Measurements from ENCODE around the gene MYH7B.

MYH7B gene

GRCh38 chr20:34945315-34946077 lies 10.2 kb upstream of the MYH7B start:
- DNase-seq: no peak

- DNase-seq: no peak
Observed at GRCh38 chr20:34946661-34947060, 9.0 kb upstream of the MYH7B start.

GRCh38 chr20:34947336-34947735 lies 8.3 kb upstream of the MYH7B start:
- no peak for DNase-seq

GRCh38 chr20:34948030-34948429 lies 7.6 kb upstream of the MYH7B start:
- peak in 1 of 2 donors; percentile 28 for DNase-seq

GRCh38 chr20:34949120-34949519 lies 6.5 kb upstream of the MYH7B start:
- DNase-seq: no peak

- no peak for DNase-seq
Observed at GRCh38 chr20:34951252-34951651, 4.4 kb upstream of the MYH7B start.

GRCh38 chr20:34951652-34952051 lies 4.0 kb upstream of the MYH7B start:
- no peak for DNase-seq

- DNase-seq: no peak
Observed at GRCh38 chr20:34952671-34953070, 3.0 kb upstream of the MYH7B start.

GRCh38 chr20:34953960-34954359 lies 1.7 kb upstream of the MYH7B start:
- DNase-seq: no peak

GRCh38 chr20:34954904-34955230 lies 801 bp upstream of the MYH7B start:
- peak in 1 of 2 donors; percentile 8 for DNase-seq

- no peak for DNase-seq
Observed at GRCh38 chr20:34956041-34956458, 382 bp downstream of the MYH7B start.

- no peak for DNase-seq
Observed at GRCh38 chr20:34956751-34957472, 1.2 kb downstream of the MYH7B start.

GRCh38 chr20:34964486-34964885 lies 8.8 kb downstream of the MYH7B start:
- no peak for DNase-seq

GRCh38 chr20:34965051-34965450 lies 9.4 kb downstream of the MYH7B start:
- no peak for DNase-seq

GRCh38 chr20:34967421-34967820 lies 11.8 kb downstream of the MYH7B start:
- DNase-seq: no peak

GRCh38 chr20:34968042-34968775 lies 12.5 kb downstream of the MYH7B start:
- DNase-seq: no peak

GRCh38 chr20:34970193-34970840 lies 14.6 kb downstream of the MYH7B start:
- no peak for DNase-seq

GRCh38 chr20:34970846-34971560 lies 15.3 kb downstream of the MYH7B start:
- no peak for DNase-seq

GRCh38 chr20:34971561-34972235 lies 16.0 kb downstream of the MYH7B start:
- DNase-seq: no peak

- no peak for DNase-seq
Observed at GRCh38 chr20:34974246-34974645, 18.6 kb downstream of the MYH7B start.

GRCh38 chr20:34976286-34976685 lies 20.6 kb downstream of the MYH7B start:
- DNase-seq: no peak
